OCI-LY3 (cell line): ENCODE results near the gene COMMD2.
A peak's percentile ranks its signal among the peaks of the same experiment; 100 is the strongest.

Experiments
- H2AFZ ChIP-seq: fragments of 200-600, 300-600 bp; shearing (Covaris generic); 2 replicates; pipeline ENCODE4 v1.6.0; 2014; ENCODE audit warnings: antibody characterized with exemption, low read depth, low read length
- H3K27ac ChIP-seq: fragments of 200-600, 300-600 bp; sonication (generic); 2 replicates; pipeline ENCODE4 v1.5.1; 2014; ENCODE audit warnings: mild to moderate bottlenecking, low read length, moderate library complexity, mixed read lengths
- H3K27me3 ChIP-seq: fragments of 200-600, 300-600 bp; sonication (generic); 2 replicates; pipeline ENCODE4 v1.6.1; 2014; ENCODE audit warnings: low read depth, low read length, mixed read lengths
- H3K36me3 ChIP-seq: fragments of 200-600, 300-600 bp; sonication (generic); replicated peaks from 2 replicates; pipeline ENCODE3; 2014; ENCODE audit warnings: low read depth, low read length, mixed read lengths
- H3K4me1 ChIP-seq: fragments of 300-600, 200-600 bp; sonication (generic); 2 replicates; pipeline ENCODE4 v1.6.1; 2014; ENCODE audit warnings: low read length, mixed read lengths
- H3K4me2 ChIP-seq: fragments of 200-600, 300-600 bp; sonication (generic); 2 replicates; pipeline ENCODE4 v1.6.1; 2014; ENCODE audit warnings: low read length, mixed read lengths
- H3K4me3 ChIP-seq: fragments of 300-600, 200-600 bp; sonication (generic); 2 replicates; pipeline ENCODE4 v1.5.1; 2014; ENCODE audit warnings: antibody characterized with exemption, mild to moderate bottlenecking, low read length, moderate library complexity
- H3K79me2 ChIP-seq: fragments of 300-600, 200-600 bp; shearing (Covaris generic); 2 replicates; pipeline ENCODE4 v1.6.1; 2014; ENCODE audit warnings: mild to moderate bottlenecking, low read length, mixed read lengths
- H3K9ac ChIP-seq: fragments of 300-600, 200-600 bp; shearing (Covaris generic); 2 replicates; pipeline ENCODE4 v1.6.0; 2014; ENCODE audit warnings: mild to moderate bottlenecking, low read length, moderate library complexity
- H3K9me3 ChIP-seq: fragments of 200-600, 300-600 bp; shearing (Covaris generic); 2 replicates; pipeline ENCODE4 v1.6.1; 2014; ENCODE audit warnings: low read length, mixed read lengths; ENCODE audit not compliant: insufficient read depth
- H4K20me1 ChIP-seq: fragments of 200-600, 300-600 bp; sonication (generic); 2 replicates; pipeline ENCODE4 v1.6.1; 2016; ENCODE audit warnings: low read length, mixed read lengths; ENCODE audit not compliant: insufficient read depth
- CTCF ChIP-seq: fragments of 200-600, 300-600 bp; sonication (generic); IDR thresholded peaks from 2 replicates; pipeline ENCODE4 v1.5.1; 2014; ENCODE audit warnings: antibody characterized with exemption, low read length, low read depth
- EZH2phosphoT487 ChIP-seq: fragments of 200-600 bp; shearing (Covaris generic); IDR thresholded peaks from 2 replicates; pipeline ENCODE4 v1.6.1; 2018; ENCODE audit warnings: antibody characterized with exemption, mixed run types, low read depth

Gene COMMD2

GRCh38 chr3:149701206-149701976 is 50.9 kb downstream of the COMMD2 start:
- Histone ChIP-seq H3K36me3 (peaks cover 14% of the 10 kb centered on the region), H2AFZ (peak overlapping the region; percentile 84), H3K9ac (peak overlapping the region; percentile 50), H3K9me3 (peaks cover 22% of the 10 kb centered on the region; the same call in 1 of the 2 replicates), H3K4me2 (peak overlapping the region; percentile 81), H4K20me1 (no peaks in the 10 kb centered on the region), H3K4me3 (peak overlapping the region; percentile 62), H3K4me1 (peaks cover 23% of the 10 kb centered on the region), H3K27me3 (no peaks in the 10 kb centered on the region), H3K79me2 (no peaks in the 10 kb centered on the region), H3K27ac (peak overlapping the region; percentile 59)
- no peak for TF ChIP-seq EZH2phosphoT487
- TF ChIP-seq CTCF = no peak
